Measurements from ENCODE around the gene GPAT3. TPM values are rescaled to one million over a fixed set of nuclear protein-coding genes. Genes with fewer than 3 reads are reported as not detected.
"Not testable (repeated sequence)": the region's sequence is repeated elsewhere in the genome, so short reads cannot be mapped to it uniquely, and the experiment has no call there.

GPAT3 gene
- total RNA-seq, 1 donor from 2014 or later = not detected

DNA sequence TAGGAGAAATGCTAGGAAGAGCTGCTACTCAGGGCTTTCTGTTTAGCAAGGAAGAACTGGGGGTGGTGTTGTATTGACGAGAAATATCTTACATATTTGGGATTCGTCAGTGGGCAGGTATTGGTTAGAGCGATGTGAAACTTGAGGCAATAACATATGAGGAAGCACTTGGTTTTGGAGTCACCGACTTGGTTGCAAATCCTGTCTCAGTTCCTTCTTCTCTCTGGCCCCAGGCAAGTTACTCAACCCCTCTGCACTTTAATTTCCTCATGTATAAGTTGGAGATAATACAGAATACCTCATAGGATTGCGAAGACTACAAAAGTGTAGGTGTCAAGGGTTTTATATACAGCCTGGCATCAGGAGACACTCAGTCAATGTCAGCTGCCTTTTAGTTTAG, 34.1 kb downstream of the GPAT3 start:
- H3K9me3 Mint-ChIP-seq (ENCODE audit: unreplicated experiment) = no peaks in the 10 kb centered on the region
- no peaks in the 10 kb centered on the region for H3K36me3 Mint-ChIP-seq (ENCODE audit: unreplicated experiment)
- no peak overlapping the region for H3K27ac Mint-ChIP-seq (ENCODE audit: unreplicated experiment)
- no peak for DNase-seq (ENCODE audit: extremely low spot score, unreplicated experiment)
- peaks cover 14% of the 10 kb centered on the region for H3K27me3 Mint-ChIP-seq (ENCODE audit: unreplicated experiment)
- no peaks in the 10 kb centered on the region for H3K4me1 Mint-ChIP-seq (ENCODE audit: unreplicated experiment)
- TF ChIP-seq, protein P1, sequence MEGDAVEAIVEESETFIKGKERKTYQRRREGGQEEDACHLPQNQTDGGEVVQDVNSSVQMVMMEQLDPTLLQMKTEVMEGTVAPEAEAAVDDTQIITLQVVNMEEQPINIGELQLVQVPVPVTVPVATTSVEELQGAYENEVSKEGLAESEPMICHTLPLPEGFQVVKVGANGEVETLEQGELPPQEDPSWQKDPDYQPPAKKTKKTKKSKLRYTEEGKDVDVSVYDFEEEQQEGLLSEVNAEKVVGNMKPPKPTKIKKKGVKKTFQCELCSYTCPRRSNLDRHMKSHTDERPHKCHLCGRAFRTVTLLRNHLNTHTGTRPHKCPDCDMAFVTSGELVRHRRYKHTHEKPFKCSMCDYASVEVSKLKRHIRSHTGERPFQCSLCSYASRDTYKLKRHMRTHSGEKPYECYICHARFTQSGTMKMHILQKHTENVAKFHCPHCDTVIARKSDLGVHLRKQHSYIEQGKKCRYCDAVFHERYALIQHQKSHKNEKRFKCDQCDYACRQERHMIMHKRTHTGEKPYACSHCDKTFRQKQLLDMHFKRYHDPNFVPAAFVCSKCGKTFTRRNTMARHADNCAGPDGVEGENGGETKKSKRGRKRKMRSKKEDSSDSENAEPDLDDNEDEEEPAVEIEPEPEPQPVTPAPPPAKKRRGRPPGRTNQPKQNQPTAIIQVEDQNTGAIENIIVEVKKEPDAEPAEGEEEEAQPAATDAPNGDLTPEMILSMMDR (IDR thresholded peaks at IDR 0.05) = no peak
- H3K4me3 Mint-ChIP-seq (ENCODE audit: unreplicated experiment) = no peak overlapping the region

DNA sequence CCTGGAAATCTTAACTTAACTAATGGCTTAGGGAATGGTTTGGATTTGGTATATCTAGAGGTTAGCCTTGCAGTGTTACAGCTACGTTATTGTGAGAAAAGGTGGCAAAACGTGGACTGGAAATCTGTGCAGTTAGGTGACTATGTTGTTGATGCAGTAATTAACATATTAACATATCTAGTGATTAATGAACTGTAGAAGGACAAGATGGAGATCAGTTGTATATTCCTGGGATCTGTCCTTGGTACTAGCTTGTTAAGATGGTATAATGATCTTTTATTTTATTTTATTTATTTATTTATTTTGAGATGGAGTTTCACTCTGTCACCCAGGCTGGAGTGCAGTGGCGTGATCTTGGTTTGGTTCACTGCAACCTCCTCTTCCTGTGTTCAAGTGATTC, 36.9 kb downstream of the GPAT3 start:
- no peak overlapping the region for H3K27ac Mint-ChIP-seq (ENCODE audit: unreplicated experiment)
- H3K9me3 Mint-ChIP-seq (ENCODE audit: unreplicated experiment) = no peaks in the 10 kb centered on the region
- TF ChIP-seq, protein P1 (IDR thresholded peaks at IDR 0.05) = no peak
- DNase-seq (ENCODE audit: extremely low spot score, unreplicated experiment) = no peak
- H3K36me3 Mint-ChIP-seq (ENCODE audit: unreplicated experiment) = no peaks in the 10 kb centered on the region
- no peaks in the 10 kb centered on the region for H3K4me1 Mint-ChIP-seq (ENCODE audit: unreplicated experiment)
- H3K27me3 Mint-ChIP-seq (ENCODE audit: unreplicated experiment) = peaks cover 16% of the 10 kb centered on the region
- H3K4me3 Mint-ChIP-seq (ENCODE audit: unreplicated experiment) = no peak overlapping the region

DNA sequence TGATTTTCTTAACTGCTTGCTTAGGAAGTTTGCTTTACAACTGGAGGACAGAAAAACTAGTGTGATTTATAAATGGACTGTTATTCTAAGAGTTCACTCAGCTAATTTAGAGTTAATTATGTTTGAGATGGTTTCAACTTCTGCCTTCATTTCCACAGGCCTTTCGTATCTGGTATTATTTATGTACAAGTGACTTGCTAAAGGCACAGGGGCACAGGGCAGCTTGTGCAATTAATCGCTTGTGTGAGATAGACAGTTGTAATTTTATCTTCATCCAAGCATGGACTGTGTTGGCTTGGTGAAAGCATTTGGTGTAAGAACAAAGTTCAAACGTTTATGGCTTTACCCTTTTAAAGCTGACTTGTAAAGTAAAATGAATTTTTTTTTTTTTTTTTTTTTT, 38.3 kb downstream of the GPAT3 start:
- H3K9me3 Mint-ChIP-seq (ENCODE audit: unreplicated experiment) = no peaks in the 10 kb centered on the region
- H3K4me3 Mint-ChIP-seq (ENCODE audit: unreplicated experiment) = no peak overlapping the region
- H3K27me3 Mint-ChIP-seq (ENCODE audit: unreplicated experiment) = peaks cover 16% of the 10 kb centered on the region
- H3K4me1 Mint-ChIP-seq (ENCODE audit: unreplicated experiment) = no peaks in the 10 kb centered on the region
- no peak overlapping the region for H3K27ac Mint-ChIP-seq (ENCODE audit: unreplicated experiment)
- H3K36me3 Mint-ChIP-seq (ENCODE audit: unreplicated experiment) = no peaks in the 10 kb centered on the region
- TF ChIP-seq, protein P1 (IDR thresholded peaks at IDR 0.05) = no peak
- no peak for DNase-seq (ENCODE audit: extremely low spot score, unreplicated experiment)

DNA sequence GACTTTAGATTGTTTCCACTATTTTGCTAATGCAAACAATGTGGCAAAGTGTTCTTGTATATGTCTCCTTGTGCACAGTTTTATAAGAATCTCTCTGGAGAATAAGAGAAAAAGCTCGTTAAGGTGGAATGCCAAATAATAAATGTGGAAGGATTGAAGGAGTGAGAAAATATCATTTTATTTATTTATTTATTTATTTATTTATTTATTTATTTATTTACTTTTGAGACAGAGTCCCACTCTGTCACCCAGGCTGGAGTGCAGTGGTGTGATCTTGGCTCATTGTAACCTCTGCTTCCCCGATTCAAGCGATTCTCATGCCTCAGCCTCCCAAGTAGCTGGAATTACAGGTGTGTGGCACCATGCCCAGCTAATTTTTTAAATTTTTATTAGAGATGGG, 40.3 kb downstream of the GPAT3 start:
- H3K36me3 Mint-ChIP-seq (ENCODE audit: unreplicated experiment); DNase-seq (ENCODE audit: extremely low spot score, unreplicated experiment); H3K4me1 Mint-ChIP-seq (ENCODE audit: unreplicated experiment); H3K9me3 Mint-ChIP-seq (ENCODE audit: unreplicated experiment); H3K4me3 Mint-ChIP-seq (ENCODE audit: unreplicated experiment); H3K27ac Mint-ChIP-seq (ENCODE audit: unreplicated experiment): not testable (repeated sequence)
- H3K27me3 Mint-ChIP-seq (ENCODE audit: unreplicated experiment) = peaks cover 14% of the 10 kb centered on the region

DNA sequence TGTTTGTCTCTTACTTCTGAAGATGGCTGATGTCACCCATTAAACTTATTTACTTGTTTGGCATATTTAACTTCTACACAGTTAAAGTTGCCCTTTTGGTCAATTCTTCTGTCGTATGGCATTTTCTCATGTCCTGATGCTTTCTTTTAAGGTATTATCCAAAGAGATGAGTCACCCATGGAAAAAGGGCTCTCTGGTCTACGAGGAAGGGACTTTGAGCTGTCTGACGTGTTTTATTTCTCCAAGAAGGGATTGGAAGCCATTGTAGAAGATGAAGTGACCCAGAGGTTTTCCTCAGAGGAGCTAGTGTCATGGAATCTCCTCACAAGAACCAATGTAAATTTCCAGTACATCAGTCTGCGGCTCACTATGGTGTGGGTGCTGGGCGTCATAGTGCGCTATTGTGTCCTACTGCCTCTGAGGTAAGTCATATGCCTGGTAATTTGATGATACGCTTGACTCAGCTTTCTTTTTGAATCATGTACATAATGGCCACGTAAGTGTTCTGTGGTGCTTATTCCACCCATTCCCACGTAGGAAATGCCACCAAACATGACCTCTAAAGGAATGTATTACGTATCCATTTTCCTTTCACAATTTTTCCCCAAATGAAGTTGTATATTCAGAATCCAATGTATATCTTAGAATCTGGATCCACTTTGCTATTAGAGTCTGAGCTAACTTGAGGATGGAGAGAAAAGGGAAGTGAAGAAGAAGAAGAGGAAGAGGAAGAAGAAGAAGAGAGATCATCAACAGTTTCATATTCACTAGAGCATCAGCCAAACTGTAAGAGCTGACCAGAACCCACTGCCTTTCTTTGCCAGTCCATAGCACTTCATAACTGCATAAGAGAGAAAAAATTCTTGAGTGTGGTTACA, 45.7 kb downstream of the GPAT3 start:
- Mint-ChIP-seq H3K4me3 (ENCODE audit: unreplicated experiment) (no peak overlapping the region), H3K4me1 (ENCODE audit: unreplicated experiment) (no peaks in the 10 kb centered on the region), H3K27me3 (ENCODE audit: unreplicated experiment) (peaks cover 14% of the 10 kb centered on the region), H3K9me3 (ENCODE audit: unreplicated experiment) (no peaks in the 10 kb centered on the region), H3K36me3 (ENCODE audit: unreplicated experiment) (no peaks in the 10 kb centered on the region), H3K27ac (ENCODE audit: unreplicated experiment) (no peak overlapping the region)
- TF ChIP-seq, protein P1 (IDR thresholded peaks at IDR 0.05) = no peak
- no peak for DNase-seq (ENCODE audit: extremely low spot score, unreplicated experiment)

Measured in osteocyte (in vitro differentiated cells).